Left lung (tissue), 10 donors: Measurements from ENCODE around the gene MFSD2A. TPM values are rescaled to one million over a fixed set of nuclear protein-coding genes. Genes with fewer than 3 reads are reported as not detected.

Experiments used
- ATAC-seq: fragments of 200-7000 bp; cut with Tn5 transposase; one replicate; pipeline ENCODE4 v1.9.1; 2020; ENCODE audit warnings: moderate library complexity
- DNase-seq, 4 donors: peaks; one replicate each; pipeline ENCODE4 v3.0.0-alpha.2; 2013 to 2020
- H3K27ac ChIP-seq, 2 donors: fragments of 200-600 bp; sonication (generic) in 1 of 2; one replicate each; pipeline versions ENCODE4 v1.5.0 to v1.8.0; 2020 to 2021
- H3K27me3 ChIP-seq, 2 donors: fragments of 200-600 bp; sonication (generic) in 1 of 2; one replicate each; pipeline versions ENCODE4 v1.5.0 to v1.8.0; 2020 to 2021
- H3K36me3 ChIP-seq, 2 donors: fragments of 200-600 bp; sonication (generic) in 1 of 2; one replicate each; pipeline versions ENCODE4 v1.5.0 to v1.8.0; 2020 to 2021
- H3K4me1 ChIP-seq, 2 donors: fragments of 200-600 bp; one replicate each; pipeline ENCODE4 v1.8.0; 2021
- H3K4me3 ChIP-seq, 2 donors: fragments of 200-600 bp; sonication (generic) in 1 of 2; one replicate each; pipeline versions ENCODE4 v1.5.0 to v1.8.0; 2020 to 2021; ENCODE audit warnings: mild to moderate bottlenecking in 1 of 2
- H3K9me3 ChIP-seq, 2 donors: fragments of 200-600 bp; sonication (generic) in 1 of 2; one replicate each; pipeline versions ENCODE4 v1.5.0 to v1.8.0; 2020 to 2021
- intact Hi-C, 2 donors: fragments of 100-400 bp; cut with DNase I; formaldehyde crosslinking; loops; one replicate each; pipeline versions ENCODE4 v1.11.2 to v1.14.2; 2022
- polyA plus RNA-seq, 6 donors: library from polyadenylated mRNA; unstranded; fragments of 120-200 nt; gene quantifications; one replicate each; pipeline ENCODE4 v1.2.1, GENCODE V29; 2013; ENCODE audit not compliant: insufficient read length in 6 of 6
- total RNA-seq, 2 donors: library from RNA; stranded (reverse); fragmentation: NEBNext Ultra II Directional; extraction: Animal tissue kit (Norgen Biotek cat#: 25700); gene quantifications; one replicate each; pipeline ENCODE4 v1.2.1, GENCODE V29; 2021
- TF ChIP-seq, protein P1 (sequence below), 2 donors: fragments of 200-600 bp; sonication (generic) in 1 of 2; IDR thresholded peaks; one replicate each; pipeline versions ENCODE4 v1.5.0 to v1.8.0; 2021; ENCODE audit warnings: antibody characterized with exemption in 2 of 2
- donor health status: DM: no; HTN: yes; CAD: no.
- donor health status: DM: no; HTN: no; CAD: no.

MFSD2A gene
- total and polyA plus RNA-seq, 8 donors, result 56.3 to 214 (median 135) TPM

DNA sequence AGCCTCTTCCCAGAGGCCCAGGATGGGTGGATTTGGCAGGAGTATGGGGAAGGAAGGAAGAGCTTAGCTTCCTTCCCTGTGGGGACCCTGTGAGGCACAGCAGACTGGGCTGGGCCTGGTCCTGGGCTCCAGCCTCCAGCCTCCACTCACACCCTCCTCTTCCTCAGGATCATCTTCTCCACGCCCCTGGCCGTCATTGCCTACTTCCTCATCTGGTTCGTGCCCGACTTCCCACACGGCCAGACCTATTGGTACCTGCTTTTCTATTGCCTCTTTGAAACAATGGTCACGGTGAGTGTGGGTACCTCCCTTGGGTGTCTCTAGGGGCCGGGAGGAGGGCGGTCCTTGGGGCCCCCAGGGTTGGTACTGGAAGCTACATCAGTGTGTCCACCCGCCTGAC lies 10.1 kb downstream of the MFSD2A start:
- no peak overlapping the region for H3K27ac ChIP-seq

GRCh38 chr1:39969048-39969447 lies 14.1 kb downstream of the MFSD2A start:
- ATAC-seq, result peak; percentile 64

More for the DNA sequence above, 10.1 kb downstream of the MFSD2A start:
- no peaks in the 10 kb centered on the region for H3K27me3 ChIP-seq
- H3K36me3 ChIP-seq, result peaks cover 0 to 69% of the 10 kb centered on the region in 2 donors
- DNase-seq (peak in 1 of 4 donors; percentile 84), ATAC-seq (no peak)
- TF ChIP-seq, protein P1, sequence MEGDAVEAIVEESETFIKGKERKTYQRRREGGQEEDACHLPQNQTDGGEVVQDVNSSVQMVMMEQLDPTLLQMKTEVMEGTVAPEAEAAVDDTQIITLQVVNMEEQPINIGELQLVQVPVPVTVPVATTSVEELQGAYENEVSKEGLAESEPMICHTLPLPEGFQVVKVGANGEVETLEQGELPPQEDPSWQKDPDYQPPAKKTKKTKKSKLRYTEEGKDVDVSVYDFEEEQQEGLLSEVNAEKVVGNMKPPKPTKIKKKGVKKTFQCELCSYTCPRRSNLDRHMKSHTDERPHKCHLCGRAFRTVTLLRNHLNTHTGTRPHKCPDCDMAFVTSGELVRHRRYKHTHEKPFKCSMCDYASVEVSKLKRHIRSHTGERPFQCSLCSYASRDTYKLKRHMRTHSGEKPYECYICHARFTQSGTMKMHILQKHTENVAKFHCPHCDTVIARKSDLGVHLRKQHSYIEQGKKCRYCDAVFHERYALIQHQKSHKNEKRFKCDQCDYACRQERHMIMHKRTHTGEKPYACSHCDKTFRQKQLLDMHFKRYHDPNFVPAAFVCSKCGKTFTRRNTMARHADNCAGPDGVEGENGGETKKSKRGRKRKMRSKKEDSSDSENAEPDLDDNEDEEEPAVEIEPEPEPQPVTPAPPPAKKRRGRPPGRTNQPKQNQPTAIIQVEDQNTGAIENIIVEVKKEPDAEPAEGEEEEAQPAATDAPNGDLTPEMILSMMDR (IDR thresholded peaks at IDR 0.05), result no peak
- intact Hi-C loops, result no loop called here
- no peak overlapping the region for H3K4me3 ChIP-seq
- peaks cover 5 to 59% of the 10 kb centered on the region in 2 donors for H3K4me1 ChIP-seq
- H3K9me3 ChIP-seq, result no peaks in the 10 kb centered on the region

DNA sequence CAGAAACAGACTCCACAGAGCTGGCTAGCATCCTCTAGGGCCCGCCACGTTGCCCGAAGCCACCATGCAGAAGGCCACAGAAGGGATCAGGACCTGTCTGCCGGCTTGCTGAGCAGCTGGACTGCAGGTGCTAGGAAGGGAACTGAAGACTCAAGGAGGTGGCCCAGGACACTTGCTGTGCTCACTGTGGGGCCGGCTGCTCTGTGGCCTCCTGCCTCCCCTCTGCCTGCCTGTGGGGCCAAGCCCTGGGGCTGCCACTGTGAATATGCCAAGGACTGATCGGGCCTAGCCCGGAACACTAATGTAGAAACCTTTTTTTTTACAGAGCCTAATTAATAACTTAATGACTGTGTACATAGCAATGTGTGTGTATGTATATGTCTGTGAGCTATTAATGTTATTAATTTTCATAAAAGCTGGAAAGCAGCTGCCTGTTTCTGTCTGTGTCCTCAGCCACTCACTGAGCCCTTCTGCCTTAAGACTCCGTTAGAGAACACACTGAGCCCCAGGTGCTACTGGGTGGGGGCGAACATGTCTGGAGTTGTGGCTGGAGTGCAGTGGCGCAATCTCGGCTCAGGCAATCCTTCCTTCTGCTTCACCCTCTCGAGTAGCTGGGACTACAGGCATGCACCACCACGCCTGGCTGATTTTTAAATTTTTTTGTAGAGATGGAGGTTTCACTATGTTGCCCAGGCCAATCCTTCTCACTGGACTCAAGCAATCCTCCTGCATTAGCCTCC lies 14.8 kb downstream of the MFSD2A start:
- TF ChIP-seq, protein P1 (IDR thresholded peaks at IDR 0.05), result no peak
- no peak overlapping the region for H3K4me3 ChIP-seq
- DNase-seq, result peak in 2 of 4 donors; percentile 72 to 81
- peak; percentile 64 for ATAC-seq
- no peaks in the 10 kb centered on the region for H3K9me3 ChIP-seq
- H3K27me3 ChIP-seq, result no peaks in the 10 kb centered on the region
- peak overlapping the region; percentile 20 to 45 for H3K27ac ChIP-seq
- peaks cover 0 to 44% of the 10 kb centered on the region in 2 donors for H3K4me1 ChIP-seq
- intact Hi-C loops, result loop anchor here in 1 of 2 donors (5.0 kb wide), 2 partner anchors 47 to 152 kb away; no protein-coding TSS in a partner anchor
- H3K36me3 ChIP-seq, result peaks cover 0 to 56% of the 10 kb centered on the region in 2 donors

More at GRCh38 chr1:39969048-39969447, 14.1 kb downstream of the MFSD2A start:
- peak overlapping the region in 1 of 2 donors; percentile 45 for H3K27ac ChIP-seq
- H3K27me3 ChIP-seq, result no peaks in the 10 kb centered on the region
- no peaks in the 10 kb centered on the region for H3K9me3 ChIP-seq
- peaks cover 0 to 56% of the 10 kb centered on the region in 2 donors for H3K36me3 ChIP-seq
- peak in 2 of 4 donors; percentile 65 to 79 for DNase-seq
- peaks cover 1 to 45% of the 10 kb centered on the region in 2 donors for H3K4me1 ChIP-seq
- TF ChIP-seq, protein P1 (IDR thresholded peaks at IDR 0.05), result no peak
- H3K4me3 ChIP-seq, result no peak overlapping the region
- intact Hi-C loops, result no loop called here

DNA sequence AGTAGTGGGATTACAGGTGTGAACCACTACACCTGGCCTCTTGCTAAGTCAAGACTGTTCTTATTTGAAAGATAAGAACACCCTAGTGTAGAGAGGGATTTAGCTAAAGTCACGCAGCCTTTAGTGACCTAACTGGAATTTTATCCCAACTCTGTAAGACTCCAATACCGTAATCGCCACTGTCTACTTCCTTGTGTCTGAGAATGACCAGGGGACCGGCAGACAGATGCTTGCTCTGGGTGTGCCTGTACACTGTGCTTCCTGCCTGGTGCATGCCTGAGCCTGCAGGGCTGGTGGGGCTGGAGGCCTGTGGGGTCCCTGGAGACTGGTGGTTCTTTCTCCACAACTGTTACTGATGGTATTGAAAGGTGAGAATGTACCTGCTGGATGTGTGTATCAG lies 15.3 kb downstream of the MFSD2A start:
- ATAC-seq, result peak; percentile 3
- intact Hi-C loops, result loop anchor here in 1 of 2 donors (5.0 kb wide), 2 partner anchors 48 to 153 kb away; no protein-coding TSS in a partner anchor
- H3K27ac ChIP-seq, result peak overlapping the region; percentile 20 to 45

More for the DNA sequence above, 15.3 kb downstream of the MFSD2A start:
- Histone ChIP-seq H3K4me1 (peaks cover 0 to 38% of the 10 kb centered on the region in 2 donors), H3K36me3 (peaks cover 0 to 50% of the 10 kb centered on the region in 2 donors), H3K4me3 (no peak overlapping the region), H3K9me3 (no peaks in the 10 kb centered on the region), H3K27me3 (no peaks in the 10 kb centered on the region)
- TF ChIP-seq, protein P1 (IDR thresholded peaks at IDR 0.05), result no peak
- DNase-seq, result no peak
